Smooth muscle cell (in vitro differentiated cells): ENCODE results near the gene SEL1L. TPM values are rescaled to one million over a fixed set of nuclear protein-coding genes. Genes with fewer than 3 reads are reported as not detected.

Source experiments
- DNase-seq: peaks from one replicate; lab custom pipeline; 2025; ENCODE audit not compliant: unreplicated experiment; lab: John Stamatoyannopoulos, UW
- H2AFZ ChIP-seq: fragments of 200-600 bp; sonication (generic); 2 replicates; pipeline ENCODE4 v1.6.0; 2016; ENCODE audit warnings: antibody characterized with exemption, low read depth, mild to moderate bottlenecking
- H3F3A ChIP-seq: fragments of 200-600 bp; sonication (generic); 2 replicates; pipeline ENCODE4 v1.6.0; 2017; ENCODE audit warnings: antibody characterized with exemption, low read depth
- H3K27ac ChIP-seq: fragments of 200-600 bp; sonication (generic); 2 replicates; pipeline ENCODE4 v1.5.1; 2016; ENCODE audit warnings: low read depth, mild to moderate bottlenecking
- H3K27me3 ChIP-seq: fragments of 200-600 bp; sonication (generic); 2 replicates; pipeline ENCODE4 v1.6.1; 2016; ENCODE audit warnings: low read depth, mild to moderate bottlenecking
- H3K36me3 ChIP-seq: fragments of 200-600 bp; sonication (generic); 2 replicates; pipeline ENCODE4 v1.5.1; 2016; ENCODE audit warnings: low read depth
- H3K4me1 ChIP-seq: fragments of 200-600 bp; sonication (generic); 2 replicates; pipeline ENCODE4 v1.5.1; 2016; ENCODE audit warnings: low read depth
- H3K4me2 ChIP-seq: fragments of 200-600 bp; sonication (generic); 2 replicates; pipeline ENCODE4 v1.6.0; 2016; ENCODE audit warnings: mild to moderate bottlenecking
- H3K4me3 ChIP-seq: fragments of 200-600 bp; sonication (generic); 2 replicates; pipeline ENCODE4 v1.5.1; 2016; ENCODE audit warnings: mild to moderate bottlenecking
- H3K79me2 ChIP-seq: fragments of 200-600 bp; sonication (generic); 2 replicates; pipeline ENCODE4 v1.6.0; 2016; ENCODE audit warnings: low read depth, mild to moderate bottlenecking
- H3K9ac ChIP-seq: fragments of 200-600 bp; sonication (generic); 2 replicates; pipeline ENCODE4 v1.6.0; 2016; ENCODE audit warnings: low read depth
- H3K9me3 ChIP-seq: fragments of 200-600 bp; sonication (generic); replicated peaks from 2 replicates; pipeline ENCODE4 v1.5.1; 2016; ENCODE audit warnings: low read depth
- H4K20me1 ChIP-seq: fragments of 200-600 bp; sonication (generic); 2 replicates; pipeline ENCODE4 v1.6.0; 2016; ENCODE audit warnings: low read depth
- CTCF ChIP-seq: fragments of 200-600 bp; sonication (generic); IDR thresholded peaks from 2 replicates; pipeline ENCODE4 v1.5.1; 2017; ENCODE audit warnings: borderline replicate concordance, mild to moderate bottlenecking, antibody characterized with exemption; ENCODE audit not compliant: insufficient read depth, poor library complexity, severe bottlenecking
- WGBS: methylation state at CpG from one replicate; pipeline ENCODE4 v1.1.7; 2016; ENCODE audit warnings: low lambda C conversion rate; 5-methylcytosine and 5-hydroxymethylcytosine counted together
- polyA plus RNA-seq: library from polyadenylated mRNA; unstranded; fragments of >200 nt; fragmentation: Nextera tagmentation; extraction: Ambion mirVana; gene quantifications from 2 replicates; pipeline ENCODE4 v1.2.1, GENCODE V29; 2016
- total RNA-seq: library from RNA; depleted of rRNA; stranded (reverse); fragments of >200 nt; gene quantifications from 2 replicates; pipeline ENCODE4 v1.2.3, GENCODE V29; 2014

Gene SEL1L
- total and polyA plus RNA-seq, 2 experiments from 2014 or later = 36.8 to 78.8 TPM

GRCh38 chr14:81561084-81561775 lies 27.6 kb upstream of the SEL1L start:
- no peak overlapping the region for H3K9ac ChIP-seq
- no peaks in the 10 kb centered on the region for H3K36me3 ChIP-seq
- H3F3A ChIP-seq = no peaks in the 10 kb centered on the region
- no peak for DNase-seq
- no peak overlapping the region for H3K4me3 ChIP-seq
- H3K79me2 ChIP-seq = no peaks in the 10 kb centered on the region
- H3K27me3 ChIP-seq = no peaks in the 10 kb centered on the region
- TF ChIP-seq CTCF = no peak
- WGBS = 56% methylated on average over 10 of the region's 10 CpGs
- H3K4me2 ChIP-seq = no peak overlapping the region
- H4K20me1 ChIP-seq = no peaks in the 10 kb centered on the region
- no peak overlapping the region for H2AFZ ChIP-seq
- H3K4me1 ChIP-seq = peaks cover 9% of the 10 kb centered on the region
- H3K27ac ChIP-seq = no peak overlapping the region
- H3K9me3 ChIP-seq = no peaks in the 10 kb centered on the region

DNA sequence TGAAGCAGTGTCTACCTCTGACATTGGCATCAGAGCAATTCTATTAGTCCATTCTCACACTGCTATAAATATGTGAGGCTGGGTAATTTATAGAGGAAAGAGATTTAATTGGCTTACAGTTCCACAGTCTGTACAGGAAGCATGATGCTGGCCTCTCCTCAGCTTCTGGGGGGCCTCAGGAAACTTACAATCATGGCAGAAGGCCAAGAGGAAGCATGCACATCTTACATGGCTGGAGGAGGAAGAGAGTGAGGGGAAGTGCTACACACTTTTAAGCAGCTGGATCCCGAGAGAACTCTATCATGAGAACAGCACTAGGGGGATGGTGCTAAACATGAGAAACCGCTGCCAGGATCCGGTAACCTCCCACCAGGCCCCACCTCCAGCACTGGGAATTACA lies 25.7 kb upstream of the SEL1L start:
- no peak overlapping the region for H3K4me3 ChIP-seq
- no peak overlapping the region for H2AFZ ChIP-seq
- no peaks in the 10 kb centered on the region for H4K20me1 ChIP-seq
- H3K9me3 ChIP-seq = no peaks in the 10 kb centered on the region
- H3K27ac ChIP-seq = no peak overlapping the region
- no peak overlapping the region for H3K4me2 ChIP-seq
- no peak for TF ChIP-seq CTCF
- DNase-seq = no peak
- H3K4me1 ChIP-seq = peaks cover 9% of the 10 kb centered on the region
- H3K27me3 ChIP-seq = no peaks in the 10 kb centered on the region
- H3K36me3 ChIP-seq = no peaks in the 10 kb centered on the region
- no peak overlapping the region for H3K9ac ChIP-seq
- no peaks in the 10 kb centered on the region for H3F3A ChIP-seq
- 90% methylated on average over 3 of the region's 3 CpGs for WGBS
- no peaks in the 10 kb centered on the region for H3K79me2 ChIP-seq

GRCh38 chr14:81557146-81557545 lies 23.5 kb upstream of the SEL1L start:
- Histone ChIP-seq H3K9ac (no peak overlapping the region), H3K4me2 (no peak overlapping the region), H3K27ac (no peak overlapping the region), H3K4me1 (no peaks in the 10 kb centered on the region), H3K4me3 (no peak overlapping the region), H3K27me3 (no peaks in the 10 kb centered on the region), H3K79me2 (no peaks in the 10 kb centered on the region), H3F3A (no peaks in the 10 kb centered on the region), H3K9me3 (no peaks in the 10 kb centered on the region), H3K36me3 (no peaks in the 10 kb centered on the region), H2AFZ (no peak overlapping the region), H4K20me1 (no peaks in the 10 kb centered on the region)
- 81% methylated on average over 1 of the region's 1 CpG for WGBS
- TF ChIP-seq CTCF = no peak
- DNase-seq = no peak

- H3K4me1 ChIP-seq = no peaks in the 10 kb centered on the region
- no peaks in the 10 kb centered on the region for H4K20me1 ChIP-seq
- no peak overlapping the region for H3K4me2 ChIP-seq
- no peaks in the 10 kb centered on the region for H3K79me2 ChIP-seq
- no peaks in the 10 kb centered on the region for H3F3A ChIP-seq
- no peak overlapping the region for H3K27ac ChIP-seq
- H3K9me3 ChIP-seq = no peaks in the 10 kb centered on the region
- no peak overlapping the region for H3K9ac ChIP-seq
- DNase-seq = no peak
- H3K27me3 ChIP-seq = no peaks in the 10 kb centered on the region
- no peaks in the 10 kb centered on the region for H3K36me3 ChIP-seq
- WGBS = 81% methylated on average over 2 of the region's 2 CpGs
- H2AFZ ChIP-seq = no peak overlapping the region
- TF ChIP-seq CTCF = no peak
- H3K4me3 ChIP-seq = no peak overlapping the region
Measured at GRCh38 chr14:81555684-81556083, 22.0 kb upstream of the SEL1L start.
